Measurements from ENCODE around the gene NTM. TPM values are rescaled to one million over a fixed set of nuclear protein-coding genes. Genes with fewer than 3 reads are reported as not detected.
"Not testable (repeated sequence)": the region's sequence is repeated elsewhere in the genome, so short reads cannot be mapped to it uniquely, and the experiment has no call there.

The NTM gene
- total RNA-seq, 1 experiment from 2014 or later: 9.9 TPM

- no peaks in the 10 kb centered on the region for H4K20me1 ChIP-seq (ENCODE audit: control insufficient read depth, insufficient read depth, insufficient read length)
- no peak overlapping the region for H3K14ac ChIP-seq (ENCODE audit: insufficient read depth, low read length)
- H3K79me1 ChIP-seq (ENCODE audit: insufficient read depth, low read depth, low read length, poor library complexity, severe bottlenecking): no peaks in the 10 kb centered on the region
- no peak overlapping the region for H3T11ph ChIP-seq (ENCODE audit: low read length)
- no peak for DNase-seq
- no peak overlapping the region for H3K4me3 Mint-ChIP-seq
- H3K4me2 ChIP-seq (ENCODE audit: insufficient read depth, insufficient read length, low read length): no peak overlapping the region
- H3K36me3 Mint-ChIP-seq (ENCODE audit: insufficient read depth in 1 of 3, low read depth in 3 of 3): no peaks in the 10 kb centered on the region
- no peak for TF ChIP-seq CTCF (conservative IDR thresholded peaks at IDR 0.05)
- H2BK120ac ChIP-seq (ENCODE audit: low read depth, low read length, poor library complexity, severe bottlenecking): no peak overlapping the region
- H2AFZ ChIP-seq (ENCODE audit: low read length): no peak overlapping the region
- no peak overlapping the region for H2BK15ac ChIP-seq (ENCODE audit: low read depth, low read length)
- no peaks in the 10 kb centered on the region for H3K79me2 ChIP-seq (ENCODE audit: insufficient read depth, low read length)
- no peaks in the 10 kb centered on the region for H3K9me3 ChIP-seq (ENCODE audit: control insufficient read depth, low read depth, low read length)
- no peak overlapping the region for H3K56ac ChIP-seq (ENCODE audit: insufficient read length, low read depth, low read length)
- peak overlapping the region; percentile 14 for H3K18ac ChIP-seq (ENCODE audit: insufficient read length, low read depth, low read length)
- no peak overlapping the region for H3K4ac ChIP-seq (ENCODE audit: low read depth, low read length)
- H2AK5ac ChIP-seq (ENCODE audit: insufficient read length, low read length): no peak overlapping the region
- no peak overlapping the region for H2BK5ac ChIP-seq (ENCODE audit: insufficient read length, low read length)
- H3K9ac ChIP-seq (ENCODE audit: extremely low read depth, insufficient read length, low read length): no peak overlapping the region
- no peaks in the 10 kb centered on the region for H3K23me2 ChIP-seq (ENCODE audit: insufficient read length, low read depth, low read length, poor library complexity, severe bottlenecking)
- WGBS (ENCODE audit: extremely low coverage, insufficient read length, low lambda C conversion rate): no CpG with 5 or more reads among the region's 6 CpGs
- no peak overlapping the region for H3K27ac ChIP-seq (ENCODE audit: insufficient read length, low read depth, low read length)
- H3K9me3 Mint-ChIP-seq: no peaks in the 10 kb centered on the region
- no peak overlapping the region for H3K27ac Mint-ChIP-seq
- no peak overlapping the region for H2BK12ac ChIP-seq (ENCODE audit: insufficient read length, low read depth, low read length)
- H2BK20ac ChIP-seq (ENCODE audit: low read depth, low read length, poor library complexity, severe bottlenecking): no peak overlapping the region
- no peak overlapping the region for H4K5ac ChIP-seq (ENCODE audit: insufficient read length, low read depth, low read length)
- peaks cover 2 to 9% of the 10 kb centered on the region in 2 experiments; a peak in 3 of 4 replicates for H3K4me1 Mint-ChIP-seq
- no peaks in the 10 kb centered on the region; the same call in 1 of the 2 replicates for H3K4me1 ChIP-seq (ENCODE audit: insufficient read depth, low read length)
- H3K27me3 Mint-ChIP-seq (ENCODE audit: low read depth): no peaks in the 10 kb centered on the region
- no peaks in the 10 kb centered on the region for H3K27me3 ChIP-seq (ENCODE audit: insufficient read depth, low read length)
- no peak overlapping the region for H4K8ac ChIP-seq (replicated peaks; ENCODE audit: insufficient read length, low read depth, low read length)
- H4K91ac ChIP-seq (ENCODE audit: insufficient read length, low read depth, low read length): no peak overlapping the region
- no peak overlapping the region for H3K23ac ChIP-seq (ENCODE audit: insufficient read length, low read depth, low read length)
Measured at GRCh38 chr11:131495423-131495822, 125.0 kb downstream of the NTM start.

- H3K27me3 ChIP-seq (ENCODE audit: insufficient read depth, low read length); H3K23me2 ChIP-seq (ENCODE audit: insufficient read length, low read depth, low read length, poor library complexity, severe bottlenecking); H3K9ac ChIP-seq (ENCODE audit: extremely low read depth, insufficient read length, low read length); H4K8ac ChIP-seq (replicated peaks; ENCODE audit: insufficient read length, low read depth, low read length); H4K91ac ChIP-seq (ENCODE audit: insufficient read length, low read depth, low read length); H3K4me1 Mint-ChIP-seq; H4K5ac ChIP-seq (ENCODE audit: insufficient read length, low read depth, low read length); H3K27ac ChIP-seq (ENCODE audit: insufficient read length, low read depth, low read length); H2BK5ac ChIP-seq (ENCODE audit: insufficient read length, low read length); H3K18ac ChIP-seq (ENCODE audit: insufficient read length, low read depth, low read length); H3K27me3 Mint-ChIP-seq (ENCODE audit: low read depth); H3K27ac Mint-ChIP-seq; H2AK5ac ChIP-seq (ENCODE audit: insufficient read length, low read length); H3K4me2 ChIP-seq (ENCODE audit: insufficient read depth, insufficient read length, low read length); H3K4me3 Mint-ChIP-seq; H2BK15ac ChIP-seq (ENCODE audit: low read depth, low read length); H4K20me1 ChIP-seq (ENCODE audit: control insufficient read depth, insufficient read depth, insufficient read length); H3K14ac ChIP-seq (ENCODE audit: insufficient read depth, low read length); H3K36me3 Mint-ChIP-seq (ENCODE audit: insufficient read depth in 1 of 3, low read depth in 3 of 3); H3K56ac ChIP-seq (ENCODE audit: insufficient read length, low read depth, low read length); H2BK12ac ChIP-seq (ENCODE audit: insufficient read length, low read depth, low read length); H3K4ac ChIP-seq (ENCODE audit: low read depth, low read length); H3K4me1 ChIP-seq (ENCODE audit: insufficient read depth, low read length); H3K23ac ChIP-seq (ENCODE audit: insufficient read length, low read depth, low read length); H2AFZ ChIP-seq (ENCODE audit: low read length); DNase-seq; H2BK20ac ChIP-seq (ENCODE audit: low read depth, low read length, poor library complexity, severe bottlenecking); H2BK120ac ChIP-seq (ENCODE audit: low read depth, low read length, poor library complexity, severe bottlenecking); H3K9me3 ChIP-seq (ENCODE audit: control insufficient read depth, low read depth, low read length); H3K79me2 ChIP-seq (ENCODE audit: insufficient read depth, low read length); H3K9me3 Mint-ChIP-seq; H3K79me1 ChIP-seq (ENCODE audit: insufficient read depth, low read depth, low read length, poor library complexity, severe bottlenecking); H3T11ph ChIP-seq (ENCODE audit: low read length): not testable (repeated sequence)
- WGBS (ENCODE audit: extremely low coverage, insufficient read length, low lambda C conversion rate): no CpG with 5 or more reads among the region's 5 CpGs
Measured at GRCh38 chr11:131497686-131498085, 127.3 kb downstream of the NTM start.
